WTC11 (cell line): ENCODE measurements around the gene ZBTB20. TPM values are rescaled to one million over a fixed set of nuclear protein-coding genes. Genes with fewer than 3 reads are reported as not detected.

Source experiments
- ATAC-seq: fragments of 200-7000 bp; cut with Tn5 transposase; 2 replicates; pipeline ENCODE4 v1.10.0; 2021; ENCODE audit warnings: mild to moderate bottlenecking, moderate library complexity
- CTCF ChIA-PET: fragments of 300-600 bp; sonication (Branson Sonifier 250); formaldehyde crosslinking; loops from one replicate; lab custom pipeline; 2021; ENCODE audit warnings: antibody characterized with exemption; lab: Charles Lee
- POLR2A ChIA-PET: fragments of 350-600 bp; sonication (Branson Sonifier 250); formaldehyde crosslinking; loops from one replicate; lab custom pipeline; 2021; ENCODE audit warnings: antibody characterized with exemption; lab: Charles Lee
- DNase-seq: peaks from one replicate; pipeline ENCODE4 v3.0.0; 2021; ENCODE audit warnings: low spot score
- H3K27ac Mint-ChIP-seq: 2 replicates; pipeline ENCODE4 v1.8.0; 2021; ENCODE audit warnings: mixed read lengths
- H3K27me3 Mint-ChIP-seq: 2 replicates; pipeline ENCODE4 v1.8.0; 2021; ENCODE audit warnings: low read depth, mild to moderate bottlenecking, moderate library complexity, mixed read lengths
- H3K36me3 Mint-ChIP-seq: 2 replicates; pipeline ENCODE4 v1.8.0; 2021; ENCODE audit warnings: mixed read lengths
- H3K4me1 Mint-ChIP-seq: 2 replicates; pipeline ENCODE4 v1.8.0; 2022; ENCODE audit warnings: mixed read lengths
- H3K4me3 Mint-ChIP-seq: 2 replicates; pipeline ENCODE4 v1.8.0; 2021; ENCODE audit warnings: mild to moderate bottlenecking, moderate library complexity, mixed read lengths
- H3K9me3 Mint-ChIP-seq: 2 replicates; pipeline ENCODE4 v1.8.0; 2021; ENCODE audit warnings: mixed read lengths
- ATF2 ChIP-seq: sonication (generic); formaldehyde crosslinking; IDR thresholded peaks from 2 replicates; pipeline ENCODE4 v1.8.1; 2022; ENCODE audit warnings: low read depth, missing genetic modification reagents, borderline replicate concordance
- CBFB ChIP-seq: sonication (generic); formaldehyde crosslinking; IDR thresholded peaks from 2 replicates; pipeline ENCODE4 v1.8.1; 2022; ENCODE audit warnings: mild to moderate bottlenecking, low read depth, missing genetic modification reagents
- E2F5 ChIP-seq: sonication (generic); formaldehyde crosslinking; IDR thresholded peaks from 2 replicates; pipeline ENCODE4 v1.8.1; 2022; ENCODE audit warnings: mild to moderate bottlenecking, moderate library complexity, missing genetic modification reagents
- ESRRA ChIP-seq: sonication (generic); formaldehyde crosslinking; IDR thresholded peaks from 2 replicates; pipeline ENCODE4 v1.8.1; 2022; ENCODE audit warnings: mild to moderate bottlenecking, missing genetic modification reagents, borderline replicate concordance
- IRF2 ChIP-seq: sonication (generic); formaldehyde crosslinking; IDR thresholded peaks from 2 replicates; pipeline ENCODE4 v1.8.0; 2022; ENCODE audit warnings: low read depth, missing genetic modification reagents, borderline replicate concordance
- JUN ChIP-seq: sonication (generic); formaldehyde crosslinking; IDR thresholded peaks from 2 replicates; pipeline ENCODE4 v1.8.0; 2023; ENCODE audit warnings: mild to moderate bottlenecking, missing genetic modification reagents
- KAT7 ChIP-seq: sonication (generic); formaldehyde crosslinking; IDR thresholded peaks from 2 replicates; pipeline ENCODE4 v1.8.1; 2023; ENCODE audit warnings: missing genetic modification reagents, mild to moderate bottlenecking, borderline replicate concordance
- MXD4 ChIP-seq: fragments of 250-450 bp; sonication (Bioruptor Pico); IDR thresholded peaks from 2 replicates; pipeline ENCODE4 v1.8.0; 2021; ENCODE audit warnings: mild to moderate bottlenecking, moderate library complexity, borderline replicate concordance
- NFE2L1 ChIP-seq: sonication (generic); formaldehyde crosslinking; IDR thresholded peaks from 2 replicates; pipeline ENCODE4 v1.8.1; 2023; ENCODE audit warnings: missing genetic modification reagents
- NR1H2 ChIP-seq: sonication (generic); formaldehyde crosslinking; IDR thresholded peaks from 2 replicates; pipeline ENCODE4 v1.9.0; 2021; ENCODE audit warnings: mild to moderate bottlenecking, moderate library complexity, missing genetic modification reagents
- NR3C1 ChIP-seq: sonication (generic); formaldehyde crosslinking; conservative IDR thresholded peaks from 2 replicates; pipeline ENCODE4 v1.8.1; 2023; ENCODE audit warnings: low read depth, mild to moderate bottlenecking, missing genetic modification reagents
- OVOL2 ChIP-seq: fragments of 250-450 bp; sonication (Bioruptor Pico); IDR thresholded peaks from 2 replicates; pipeline ENCODE4 v1.9.0; 2021; ENCODE audit warnings: mild to moderate bottlenecking, borderline replicate concordance
- SMAD3 ChIP-seq: sonication (generic); formaldehyde crosslinking; IDR thresholded peaks from 2 replicates; pipeline ENCODE4 v1.8.0; 2022; ENCODE audit warnings: missing genetic modification reagents, mild to moderate bottlenecking, borderline replicate concordance
- TEAD4 ChIP-seq: sonication (generic); formaldehyde crosslinking; IDR thresholded peaks from 2 replicates; pipeline ENCODE4 v1.8.0; 2022; ENCODE audit warnings: mild to moderate bottlenecking, missing genetic modification reagents
- ZNF138 ChIP-seq: sonication (generic); formaldehyde crosslinking; conservative IDR thresholded peaks from 2 replicates; pipeline ENCODE4 v1.8.1; 2022; ENCODE audit warnings: mild to moderate bottlenecking, moderate library complexity, missing genetic modification reagents
- ZNF416 ChIP-seq: fragments of 250-450 bp; sonication (Bioruptor Pico); IDR thresholded peaks from 2 replicates; pipeline ENCODE4 v1.9.0; 2021; ENCODE audit warnings: mild to moderate bottlenecking, inconsistent platforms
- ZNF532 ChIP-seq: fragments of 250-450 bp; sonication (Bioruptor Pico); IDR thresholded peaks from 2 replicates; pipeline ENCODE4 v1.9.0; 2021; ENCODE audit warnings: mild to moderate bottlenecking, borderline replicate concordance
- ZNF671 ChIP-seq: fragments of 250-450 bp; sonication (Bioruptor Pico); IDR thresholded peaks from 2 replicates; pipeline ENCODE4 v1.8.0; 2021; ENCODE audit warnings: mild to moderate bottlenecking
- total RNA-seq: library from RNA; stranded (reverse); gene quantifications from 3 replicates; pipeline ENCODE4 v1.2.3, GENCODE V29; 2021
- TF ChIP-seq, protein P1 (sequence below): sonication (generic); formaldehyde crosslinking; IDR thresholded peaks from 2 replicates; pipeline ENCODE4 v1.8.0; 2023; ENCODE audit warnings: missing genetic modification reagents, mild to moderate bottlenecking, borderline replicate concordance
- TF ChIP-seq, protein P2 (sequence below): fragments of 250-450 bp; sonication (Bioruptor Pico); IDR thresholded peaks from 2 replicates; pipeline ENCODE4 v1.9.0; 2021; ENCODE audit warnings: mild to moderate bottlenecking
- TF ChIP-seq, protein P3 (sequence below): sonication (generic); formaldehyde crosslinking; IDR thresholded peaks from 2 replicates; pipeline ENCODE4 v1.8.0; 2022; ENCODE audit warnings: mild to moderate bottlenecking, missing genetic modification reagents
- TF ChIP-seq, protein P4 (sequence below): fragments of 250-450 bp; sonication (Bioruptor Pico); IDR thresholded peaks from 2 replicates; pipeline ENCODE4 v1.9.0; 2021; ENCODE audit warnings: mild to moderate bottlenecking

The ZBTB20 gene
- total RNA-seq, 1 experiment from 2014 or later = 1.5 TPM

DNA sequence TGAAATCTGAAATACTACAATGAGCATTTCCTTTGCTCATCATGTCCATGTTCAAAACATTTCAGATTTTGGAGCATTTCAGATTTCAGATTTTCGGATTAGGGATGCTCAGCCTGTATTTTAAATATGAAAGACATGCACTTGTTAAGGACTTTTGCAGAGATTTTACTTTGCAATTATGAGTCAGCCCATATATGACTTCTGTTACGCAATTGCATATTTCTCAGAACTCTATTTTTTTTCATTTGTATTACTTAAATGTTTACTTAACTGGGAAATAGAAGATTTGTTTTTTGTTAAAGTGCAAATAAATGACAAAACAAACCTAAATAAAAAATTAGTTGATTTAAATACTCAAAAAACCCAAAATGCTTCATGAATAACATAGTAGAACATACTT lies 376.2 kb downstream of the ZBTB20 start (continued):
- TF ChIP-seq, protein P1, sequence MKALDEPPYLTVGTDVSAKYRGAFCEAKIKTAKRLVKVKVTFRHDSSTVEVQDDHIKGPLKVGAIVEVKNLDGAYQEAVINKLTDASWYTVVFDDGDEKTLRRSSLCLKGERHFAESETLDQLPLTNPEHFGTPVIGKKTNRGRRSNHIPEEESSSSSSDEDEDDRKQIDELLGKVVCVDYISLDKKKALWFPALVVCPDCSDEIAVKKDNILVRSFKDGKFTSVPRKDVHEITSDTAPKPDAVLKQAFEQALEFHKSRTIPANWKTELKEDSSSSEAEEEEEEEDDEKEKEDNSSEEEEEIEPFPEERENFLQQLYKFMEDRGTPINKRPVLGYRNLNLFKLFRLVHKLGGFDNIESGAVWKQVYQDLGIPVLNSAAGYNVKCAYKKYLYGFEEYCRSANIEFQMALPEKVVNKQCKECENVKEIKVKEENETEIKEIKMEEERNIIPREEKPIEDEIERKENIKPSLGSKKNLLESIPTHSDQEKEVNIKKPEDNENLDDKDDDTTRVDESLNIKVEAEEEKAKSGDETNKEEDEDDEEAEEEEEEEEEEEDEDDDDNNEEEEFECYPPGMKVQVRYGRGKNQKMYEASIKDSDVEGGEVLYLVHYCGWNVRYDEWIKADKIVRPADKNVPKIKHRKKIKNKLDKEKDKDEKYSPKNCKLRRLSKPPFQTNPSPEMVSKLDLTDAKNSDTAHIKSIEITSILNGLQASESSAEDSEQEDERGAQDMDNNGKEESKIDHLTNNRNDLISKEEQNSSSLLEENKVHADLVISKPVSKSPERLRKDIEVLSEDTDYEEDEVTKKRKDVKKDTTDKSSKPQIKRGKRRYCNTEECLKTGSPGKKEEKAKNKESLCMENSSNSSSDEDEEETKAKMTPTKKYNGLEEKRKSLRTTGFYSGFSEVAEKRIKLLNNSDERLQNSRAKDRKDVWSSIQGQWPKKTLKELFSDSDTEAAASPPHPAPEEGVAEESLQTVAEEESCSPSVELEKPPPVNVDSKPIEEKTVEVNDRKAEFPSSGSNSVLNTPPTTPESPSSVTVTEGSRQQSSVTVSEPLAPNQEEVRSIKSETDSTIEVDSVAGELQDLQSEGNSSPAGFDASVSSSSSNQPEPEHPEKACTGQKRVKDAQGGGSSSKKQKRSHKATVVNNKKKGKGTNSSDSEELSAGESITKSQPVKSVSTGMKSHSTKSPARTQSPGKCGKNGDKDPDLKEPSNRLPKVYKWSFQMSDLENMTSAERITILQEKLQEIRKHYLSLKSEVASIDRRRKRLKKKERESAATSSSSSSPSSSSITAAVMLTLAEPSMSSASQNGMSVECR = no peak
- no peak for TF ChIP-seq ZNF138 (CRISPR knock-in tag)
- TF ChIP-seq, protein P2, sequence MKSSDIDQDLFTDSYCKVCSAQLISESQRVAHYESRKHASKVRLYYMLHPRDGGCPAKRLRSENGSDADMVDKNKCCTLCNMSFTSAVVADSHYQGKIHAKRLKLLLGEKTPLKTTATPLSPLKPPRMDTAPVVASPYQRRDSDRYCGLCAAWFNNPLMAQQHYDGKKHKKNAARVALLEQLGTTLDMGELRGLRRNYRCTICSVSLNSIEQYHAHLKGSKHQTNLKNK (CRISPR knock-in tag) = no peak
- no peak for TF ChIP-seq ESRRA (CRISPR knock-in tag)
- no peak for TF ChIP-seq ATF2 (CRISPR knock-in tag)
- no peak for TF ChIP-seq ZNF671 (CRISPR knock-in tag)
- no peak for TF ChIP-seq KAT7 (CRISPR knock-in tag)
- TF ChIP-seq ZNF532 (CRISPR knock-in tag) = no peak
- TF ChIP-seq SMAD3 (CRISPR knock-in tag) = no peak
- TF ChIP-seq IRF2 (CRISPR knock-in tag) = no peak
- no peak for TF ChIP-seq E2F5 (CRISPR knock-in tag)
- no peak for TF ChIP-seq ZNF416 (CRISPR knock-in tag)
- no peak for TF ChIP-seq NFE2L1 (CRISPR knock-in tag)
- TF ChIP-seq, all 79 proteins: peak for 0

DNA sequence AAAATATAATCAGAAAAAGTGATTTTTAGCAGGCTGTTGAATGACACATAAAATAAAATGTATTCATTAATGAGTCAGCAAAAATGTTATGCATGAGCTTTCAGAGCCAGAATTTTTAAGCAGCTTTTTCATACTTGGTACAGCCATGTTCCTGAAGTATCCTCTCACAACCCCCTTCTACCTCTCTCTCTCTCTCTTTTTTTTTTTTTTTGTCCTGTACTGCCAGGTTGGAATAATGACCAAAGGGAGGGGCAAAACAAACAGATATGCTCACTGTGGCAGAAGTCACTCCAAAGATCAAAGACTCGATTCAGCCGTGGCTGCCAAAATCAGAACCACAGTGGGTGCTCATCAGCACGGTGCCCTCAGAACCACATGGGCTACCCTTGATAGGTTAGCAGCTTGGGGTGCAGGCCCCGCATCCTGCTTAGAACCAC lies 383.0 kb downstream of the ZBTB20 start:
- Mint-ChIP-seq H3K27ac (no peak overlapping the region), H3K27me3 (no peaks in the 10 kb centered on the region), H3K4me1 (no peaks in the 10 kb centered on the region), H3K4me3 (no peak overlapping the region), H3K36me3 (no peaks in the 10 kb centered on the region), H3K9me3 (no peaks in the 10 kb centered on the region)
- POLR2A ChIA-PET = no interaction called here
- DNase-seq = no peak
- ATAC-seq = no peak
- CTCF ChIA-PET = no interaction called here
- TF ChIP-seq, protein P3, sequence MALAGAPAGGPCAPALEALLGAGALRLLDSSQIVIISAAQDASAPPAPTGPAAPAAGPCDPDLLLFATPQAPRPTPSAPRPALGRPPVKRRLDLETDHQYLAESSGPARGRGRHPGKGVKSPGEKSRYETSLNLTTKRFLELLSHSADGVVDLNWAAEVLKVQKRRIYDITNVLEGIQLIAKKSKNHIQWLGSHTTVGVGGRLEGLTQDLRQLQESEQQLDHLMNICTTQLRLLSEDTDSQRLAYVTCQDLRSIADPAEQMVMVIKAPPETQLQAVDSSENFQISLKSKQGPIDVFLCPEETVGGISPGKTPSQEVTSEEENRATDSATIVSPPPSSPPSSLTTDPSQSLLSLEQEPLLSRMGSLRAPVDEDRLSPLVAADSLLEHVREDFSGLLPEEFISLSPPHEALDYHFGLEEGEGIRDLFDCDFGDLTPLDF = no peak
- no peak for TF ChIP-seq TEAD4 (CRISPR knock-in tag)
- no peak for TF ChIP-seq JUN
- no peak for TF ChIP-seq MXD4 (CRISPR knock-in tag)
- TF ChIP-seq, protein P4, sequence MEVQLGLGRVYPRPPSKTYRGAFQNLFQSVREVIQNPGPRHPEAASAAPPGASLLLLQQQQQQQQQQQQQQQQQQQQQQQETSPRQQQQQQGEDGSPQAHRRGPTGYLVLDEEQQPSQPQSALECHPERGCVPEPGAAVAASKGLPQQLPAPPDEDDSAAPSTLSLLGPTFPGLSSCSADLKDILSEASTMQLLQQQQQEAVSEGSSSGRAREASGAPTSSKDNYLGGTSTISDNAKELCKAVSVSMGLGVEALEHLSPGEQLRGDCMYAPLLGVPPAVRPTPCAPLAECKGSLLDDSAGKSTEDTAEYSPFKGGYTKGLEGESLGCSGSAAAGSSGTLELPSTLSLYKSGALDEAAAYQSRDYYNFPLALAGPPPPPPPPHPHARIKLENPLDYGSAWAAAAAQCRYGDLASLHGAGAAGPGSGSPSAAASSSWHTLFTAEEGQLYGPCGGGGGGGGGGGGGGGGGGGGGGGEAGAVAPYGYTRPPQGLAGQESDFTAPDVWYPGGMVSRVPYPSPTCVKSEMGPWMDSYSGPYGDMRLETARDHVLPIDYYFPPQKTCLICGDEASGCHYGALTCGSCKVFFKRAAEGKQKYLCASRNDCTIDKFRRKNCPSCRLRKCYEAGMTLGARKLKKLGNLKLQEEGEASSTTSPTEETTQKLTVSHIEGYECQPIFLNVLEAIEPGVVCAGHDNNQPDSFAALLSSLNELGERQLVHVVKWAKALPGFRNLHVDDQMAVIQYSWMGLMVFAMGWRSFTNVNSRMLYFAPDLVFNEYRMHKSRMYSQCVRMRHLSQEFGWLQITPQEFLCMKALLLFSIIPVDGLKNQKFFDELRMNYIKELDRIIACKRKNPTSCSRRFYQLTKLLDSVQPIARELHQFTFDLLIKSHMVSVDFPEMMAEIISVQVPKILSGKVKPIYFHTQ (CRISPR knock-in tag) = no peak
- TF ChIP-seq OVOL2 = no peak
- no peak for TF ChIP-seq NR3C1 (CRISPR knock-in tag)
- TF ChIP-seq CBFB = no peak
- no peak for TF ChIP-seq NR1H2 (CRISPR knock-in tag)
